GM08714 (cell line): Measurements from ENCODE around the gene LPP.

Experiments
- H3K4me3 ChIP-seq: fragments of 200-500 bp; sonication (Bioruptor generic); 2 replicates; pipeline ENCODE4 v1.5.1; 2014; ENCODE audit warnings: mild to moderate bottlenecking, low read length, inconsistent platforms
- ZNF274 ChIP-seq: IDR thresholded peaks from 2 replicates; pipeline ENCODE4 v1.6.1; 2012; ENCODE audit warnings: mild to moderate bottlenecking, low read depth, low read length

LPP gene

DNA sequence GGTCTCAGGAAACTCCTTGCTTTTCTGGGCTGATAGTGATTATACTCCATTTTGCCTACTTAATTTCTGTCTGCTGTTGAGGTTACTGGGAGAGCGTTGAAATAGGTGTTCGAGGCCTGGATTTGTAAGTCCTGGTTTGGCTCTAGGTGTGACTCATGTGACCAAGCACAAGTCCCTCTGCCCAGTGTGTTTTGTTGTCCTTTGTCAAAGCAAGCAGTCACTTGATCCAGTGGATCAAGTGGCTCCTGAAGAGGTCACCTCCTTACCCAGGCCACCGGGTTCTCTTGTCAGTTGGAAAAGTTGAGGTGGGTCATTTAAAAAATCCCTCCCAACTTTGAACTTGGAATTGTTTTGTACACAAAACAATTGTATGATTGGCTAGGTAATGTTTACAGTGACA is 70.0 kb downstream of the LPP start:
- no peak for TF ChIP-seq ZNF274
- H3K4me3 ChIP-seq: no peak overlapping the region

DNA sequence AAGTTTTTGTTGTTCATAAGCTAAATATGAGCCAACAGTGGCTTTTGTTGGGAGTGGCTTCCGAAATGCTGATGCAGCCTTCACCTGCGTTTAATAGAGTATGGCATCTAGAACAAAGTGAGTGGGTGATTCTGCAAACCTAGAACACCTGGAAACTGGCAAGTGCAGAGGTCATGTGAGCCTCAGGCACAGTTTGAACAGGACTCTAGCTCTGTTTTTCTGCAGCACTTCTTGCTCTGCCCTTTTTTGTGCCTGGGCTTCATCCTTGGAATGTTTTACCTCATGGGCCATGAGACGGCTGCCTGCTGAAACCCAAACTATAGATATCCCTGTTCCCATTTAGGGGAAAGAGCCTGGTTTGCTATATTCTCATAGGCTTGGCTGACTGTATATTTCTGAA is 73.5 kb downstream of the LPP start:
- H3K4me3 ChIP-seq: no peak overlapping the region
- TF ChIP-seq ZNF274: no peak

DNA sequence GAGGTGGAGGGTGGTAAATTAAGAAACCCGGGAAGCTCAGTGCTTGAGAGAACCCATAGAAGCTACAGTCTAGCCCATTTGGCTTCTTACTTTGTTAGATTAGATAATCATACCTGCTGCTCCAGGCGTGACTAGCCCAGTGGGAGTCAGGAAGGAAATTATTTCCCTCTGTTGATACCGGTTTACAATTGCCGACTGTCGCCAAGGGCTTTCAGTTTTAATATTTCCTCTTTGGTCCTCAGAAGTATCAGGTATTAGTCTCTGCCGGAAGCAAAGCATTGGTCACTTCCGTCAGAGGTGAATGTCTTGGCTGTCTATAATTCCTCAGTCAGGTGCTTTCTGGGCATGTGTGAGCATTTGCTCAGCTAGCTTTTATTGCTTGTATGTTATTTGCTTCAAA is 75.2 kb downstream of the LPP start:
- TF ChIP-seq ZNF274: no peak
- no peak overlapping the region for H3K4me3 ChIP-seq

DNA sequence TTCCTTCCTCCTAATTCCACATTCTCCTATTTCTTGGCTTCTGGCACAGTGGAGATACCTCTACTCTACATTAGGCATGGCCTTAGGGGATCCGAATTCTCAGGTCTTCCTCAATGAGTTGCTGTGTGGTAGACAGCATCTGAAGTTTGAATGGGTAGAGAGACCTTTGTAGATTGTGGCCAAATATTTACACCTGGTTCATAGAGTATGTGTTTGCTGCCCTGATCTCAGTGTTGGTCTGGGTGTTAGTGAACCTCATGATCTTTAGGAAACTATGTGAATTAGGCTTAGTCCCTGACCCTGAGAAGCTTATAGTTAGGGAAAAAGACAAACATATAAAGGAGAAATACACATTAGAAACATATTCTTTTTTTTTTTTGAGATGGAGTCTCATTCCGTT is 75.8 kb downstream of the LPP start:
- no peak for TF ChIP-seq ZNF274
- no peak overlapping the region for H3K4me3 ChIP-seq

DNA sequence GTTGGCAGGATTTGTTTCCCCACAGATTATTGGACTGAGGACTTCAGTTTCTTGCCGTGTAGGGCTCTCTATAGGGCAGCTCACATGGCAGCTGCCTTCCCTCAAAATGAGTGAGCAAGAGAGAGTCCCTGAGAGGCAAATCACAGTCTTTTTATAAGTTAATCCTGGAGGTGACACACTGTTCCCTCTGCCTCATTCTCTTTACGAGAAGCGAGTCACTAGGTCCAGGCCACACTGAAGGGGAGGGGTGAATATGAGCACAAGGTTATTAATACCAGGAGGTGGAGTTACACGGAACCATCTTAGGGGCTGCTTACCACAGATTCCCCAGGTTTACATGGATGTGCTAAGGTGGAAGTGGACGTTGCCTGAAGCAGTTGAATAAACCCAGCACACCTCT is 77.0 kb downstream of the LPP start:
- H3K4me3 ChIP-seq: no peak overlapping the region
- TF ChIP-seq ZNF274: no peak

DNA sequence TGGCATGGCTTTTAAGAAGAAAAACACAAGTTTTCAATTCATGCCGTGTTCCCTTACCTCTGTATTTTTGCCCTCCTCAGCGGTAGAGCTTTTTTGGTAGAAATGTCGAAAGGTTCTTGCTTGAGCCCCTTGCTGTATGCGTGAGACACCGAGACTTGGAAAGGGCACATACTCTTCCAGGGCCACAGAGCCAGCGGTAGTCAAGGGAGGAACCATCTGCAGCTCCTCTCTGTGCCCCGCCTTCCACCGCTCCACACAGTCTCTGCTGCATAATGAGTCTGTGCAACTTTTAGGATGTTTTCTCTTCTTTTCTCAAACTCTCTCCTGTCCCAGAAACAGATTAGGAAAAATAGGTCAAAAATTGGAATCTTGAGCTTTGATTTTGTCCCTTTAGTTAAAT is 77.5 kb downstream of the LPP start:
- TF ChIP-seq ZNF274: no peak
- H3K4me3 ChIP-seq: no peak overlapping the region

DNA sequence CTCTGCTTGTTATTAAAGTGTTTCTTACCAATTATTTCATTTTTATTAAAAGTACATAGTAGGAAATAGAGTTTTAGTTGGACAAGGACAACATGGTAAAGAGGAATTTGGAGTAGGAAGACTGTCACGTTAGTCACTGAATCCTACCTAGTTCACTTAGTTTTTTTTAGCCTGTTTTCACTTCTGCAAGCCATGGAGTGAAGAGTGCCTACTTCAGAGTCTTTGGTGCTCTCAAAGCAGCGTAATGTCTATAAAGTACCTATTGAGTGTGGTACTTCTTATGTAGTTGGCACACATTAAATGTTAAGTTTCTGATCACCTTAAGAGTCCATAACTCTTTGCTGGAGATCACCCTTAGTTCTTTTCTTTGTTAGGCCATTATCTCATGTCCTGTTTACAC is 78.7 kb downstream of the LPP start:
- no peak overlapping the region for H3K4me3 ChIP-seq
- no peak for TF ChIP-seq ZNF274

DNA sequence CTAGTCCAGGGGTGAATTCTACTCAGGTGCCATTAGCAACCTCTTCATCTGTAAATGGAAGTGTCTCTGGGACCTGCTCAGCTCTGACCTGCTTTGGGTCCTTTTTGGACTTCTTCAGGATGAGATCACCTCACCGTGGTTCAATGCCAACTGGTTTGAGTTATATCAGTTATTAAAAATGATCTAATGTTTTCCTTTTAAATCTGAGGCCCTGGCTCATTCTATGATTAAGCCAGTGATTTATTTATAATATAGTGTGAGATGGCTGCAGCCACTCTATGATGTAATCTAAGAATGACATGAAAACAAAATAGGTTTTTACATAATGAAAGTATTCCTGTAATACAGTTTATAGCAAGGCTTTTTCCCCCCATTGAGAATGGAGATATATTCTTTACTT is 79.4 kb downstream of the LPP start:
- no peak overlapping the region for H3K4me3 ChIP-seq
- no peak for TF ChIP-seq ZNF274

DNA sequence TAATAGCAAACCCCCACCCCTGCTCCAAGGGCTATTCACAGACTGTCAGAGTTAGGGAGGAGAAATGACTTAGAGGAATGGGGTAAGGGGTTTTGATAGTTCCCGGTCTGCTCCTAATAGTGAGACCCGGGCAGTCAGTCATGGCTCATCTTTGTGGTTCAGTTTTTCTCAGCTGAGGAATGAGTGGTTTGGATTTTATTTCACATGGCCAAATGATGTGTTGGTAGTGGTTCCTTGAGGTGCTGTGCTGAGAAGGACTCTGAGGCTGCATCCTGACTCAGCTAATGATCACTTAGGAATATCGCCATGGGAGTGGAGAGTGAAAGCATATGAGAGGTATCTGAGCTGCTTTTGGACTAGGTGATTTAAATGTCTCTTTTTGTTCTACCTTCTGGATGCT is 80.2 kb downstream of the LPP start:
- no peak for TF ChIP-seq ZNF274
- H3K4me3 ChIP-seq: no peak overlapping the region

DNA sequence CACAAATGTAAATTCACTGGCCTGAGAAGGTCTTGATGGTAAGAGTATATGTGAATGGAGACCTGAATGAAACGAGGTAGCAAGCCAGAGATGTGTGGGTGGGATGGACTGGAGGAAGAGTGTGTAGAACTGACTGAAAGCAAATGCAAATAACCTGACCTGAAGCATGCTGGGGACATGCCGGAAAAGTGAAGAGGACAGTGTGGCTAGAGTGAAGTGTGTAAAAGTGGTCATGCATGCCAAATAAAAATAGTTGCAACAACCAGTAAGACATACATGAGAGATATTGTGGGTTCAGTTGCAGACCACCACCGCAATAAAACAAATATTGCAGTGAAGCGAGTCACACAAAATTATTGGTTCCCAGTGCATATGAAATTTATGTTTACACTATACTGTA is 82.3 kb downstream of the LPP start:
- no peak overlapping the region for H3K4me3 ChIP-seq

DNA sequence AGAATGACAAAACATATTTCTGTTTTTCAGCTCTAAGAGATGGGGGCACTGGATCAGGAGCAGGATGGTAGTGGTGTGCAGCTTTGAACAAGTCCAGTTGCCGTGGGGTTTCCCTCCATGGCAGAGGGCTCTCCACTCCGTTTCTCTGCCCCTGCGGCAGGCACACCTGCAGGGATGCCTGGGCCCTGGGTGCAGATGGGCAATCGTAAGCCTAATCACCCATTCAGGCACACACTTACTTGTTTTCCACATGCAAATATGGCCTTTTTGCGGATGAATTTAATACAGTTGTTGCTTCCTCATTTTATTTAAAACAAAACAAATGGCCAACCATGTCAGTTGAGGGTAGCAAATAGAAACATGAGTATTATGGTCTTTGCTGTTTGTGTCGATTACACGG is 85.1 kb downstream of the LPP start:
- H3K4me3 ChIP-seq: no peak overlapping the region
- TF ChIP-seq ZNF274: no peak

More for the DNA sequence above, 82.3 kb downstream of the LPP start:
- TF ChIP-seq ZNF274: no peak

DNA sequence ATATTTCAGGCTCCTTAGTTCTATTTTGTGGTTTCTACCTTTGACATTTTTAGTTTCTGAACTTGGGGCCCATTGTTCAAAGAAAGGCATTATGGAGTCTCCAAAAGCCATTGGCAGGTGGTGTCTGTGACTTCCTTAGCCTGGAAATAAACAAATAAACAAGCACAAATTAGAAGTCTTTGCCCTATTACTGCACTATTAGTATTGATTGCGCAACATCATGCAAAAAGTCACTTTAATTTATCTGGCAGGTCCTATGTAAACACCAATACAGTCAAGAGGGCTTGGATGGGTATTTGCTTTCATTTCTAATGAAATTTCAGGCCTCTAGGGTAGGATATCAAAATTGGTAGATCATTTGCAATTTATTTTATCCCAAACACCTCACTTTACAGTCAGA is 85.6 kb downstream of the LPP start:
- no peak overlapping the region for H3K4me3 ChIP-seq
- no peak for TF ChIP-seq ZNF274

DNA sequence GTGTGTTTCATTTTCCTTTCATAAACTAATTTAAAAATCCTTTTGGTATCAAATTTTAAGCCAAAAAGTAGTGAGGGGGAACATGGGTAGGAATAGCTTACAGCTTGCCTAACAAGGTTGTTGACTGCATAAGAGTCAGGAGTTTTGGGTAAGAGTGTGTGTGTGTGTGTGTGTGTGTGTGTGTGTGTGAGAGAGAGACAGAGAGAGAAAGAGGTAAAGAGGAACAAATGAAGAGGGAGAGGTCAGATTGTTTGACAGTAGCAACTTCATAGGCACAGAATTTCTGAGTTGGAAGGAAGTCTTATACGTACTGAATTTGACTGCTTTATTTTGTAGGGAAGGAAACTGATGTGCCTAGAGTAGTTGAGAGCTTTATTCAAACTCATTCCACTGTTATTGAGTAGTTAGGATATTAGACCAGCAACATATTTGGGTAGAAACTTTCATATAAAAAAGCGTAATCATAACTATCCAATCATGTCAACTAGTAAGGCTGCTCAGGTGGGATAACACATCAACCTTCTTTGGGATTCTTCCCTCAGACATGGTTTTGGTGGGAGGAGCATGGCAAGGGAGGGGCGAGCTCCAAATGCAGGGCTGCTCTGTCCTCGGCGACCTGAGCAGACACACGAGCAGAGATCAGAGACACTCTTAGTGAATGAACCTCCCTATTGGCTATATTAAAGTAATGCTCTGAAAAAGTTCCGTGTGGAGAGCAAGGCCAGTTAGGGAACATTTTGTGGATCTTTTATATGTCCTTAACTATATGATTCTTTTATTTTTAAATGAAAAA is 86.4 kb downstream of the LPP start:
- no peak overlapping the region for H3K4me3 ChIP-seq
- no peak for TF ChIP-seq ZNF274

DNA sequence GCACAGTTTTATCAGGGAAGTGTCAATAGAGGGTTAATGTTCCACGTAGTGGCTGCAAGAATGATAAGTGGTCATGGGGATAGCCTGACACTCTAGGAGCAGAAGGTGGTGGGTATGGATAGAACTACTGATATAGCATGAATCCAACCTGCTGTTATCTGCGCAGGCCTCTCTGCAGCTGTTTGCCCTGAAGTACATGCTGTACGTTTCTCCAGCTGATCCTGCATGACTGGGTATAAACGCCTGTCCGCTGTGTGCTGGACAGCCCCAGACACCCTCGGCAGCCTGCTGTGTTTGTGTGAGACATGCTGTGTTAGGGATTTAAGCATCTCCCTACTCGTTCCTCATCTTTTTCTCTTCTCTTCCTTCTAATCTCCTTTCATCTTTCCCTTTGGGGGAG is 87.1 kb downstream of the LPP start:
- no peak overlapping the region for H3K4me3 ChIP-seq

DNA sequence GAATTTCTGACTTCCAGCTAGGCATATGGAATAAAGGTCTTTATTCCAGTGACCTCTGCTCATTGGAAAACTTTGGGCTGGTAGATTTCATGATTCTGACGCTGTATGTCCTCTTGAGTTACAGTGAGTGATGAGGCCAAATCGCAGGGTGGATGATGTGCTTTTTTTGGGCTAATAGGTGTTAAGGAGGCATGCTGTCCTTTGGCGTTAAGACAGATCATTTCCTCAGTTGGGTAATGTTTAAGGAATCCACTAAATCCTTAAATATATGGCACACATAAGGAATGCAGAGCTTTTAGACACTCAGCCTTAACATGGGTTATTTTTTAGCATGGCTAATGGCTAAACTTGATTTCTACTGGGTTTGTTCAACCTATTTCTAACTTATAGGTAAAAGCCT is 87.9 kb downstream of the LPP start:
- no peak overlapping the region for H3K4me3 ChIP-seq
- no peak for TF ChIP-seq ZNF274

More for the DNA sequence above, 87.1 kb downstream of the LPP start:
- no peak for TF ChIP-seq ZNF274
